22Rv1 (cell line): ENCODE data around the gene DAO.

ENCODE experiments used
- CTCF ChIP-seq: fragments of 450-650 bp; IDR thresholded peaks from 2 replicates; pipeline ENCODE4 v1.5.1; 2017; ENCODE audit warnings: mild to moderate bottlenecking
- ZFX ChIP-seq: fragments of 450-650 bp; IDR thresholded peaks from 2 replicates; pipeline ENCODE4 v1.6.1; 2017; ENCODE audit warnings: antibody characterized with exemption, borderline replicate concordance

GRCh38 chr12:108837239-108837638, 42.7 kb upstream of the DAO start:
- TF ChIP-seq CTCF = no peak
- no peak for TF ChIP-seq ZFX
